Measurements from ENCODE around the gene ENTR1. TPM values are rescaled to one million over a fixed set of nuclear protein-coding genes. Genes with fewer than 3 reads are reported as not detected.

ENTR1 gene
- total and polyA plus RNA-seq, 2 of the 4 experiments (the other 2 are of a cell fraction): 14.5 to 37.3 TPM

GRCh38 chr9:136389396-136389795 is 21.0 kb downstream of the ENTR1 start:
- no peak overlapping the region for H2AFZ ChIP-seq (replicated peaks; ENCODE audit: low read length, poor library complexity)
- no peak overlapping the region for H2BK5ac ChIP-seq (ENCODE audit: low read depth, low read length, poor library complexity, severe bottlenecking)
- H3K4me2 ChIP-seq (ENCODE audit: low read depth, low read length): no peak overlapping the region
- no peaks in the 10 kb centered on the region for H3K4me1 ChIP-seq (ENCODE audit: control insufficient read depth, insufficient read depth, low read length)
- H4K91ac ChIP-seq (ENCODE audit: insufficient read depth, low read depth, low read length): no peak overlapping the region
- ATAC-seq (ENCODE audit: low read depth) (no peak), DNase-seq (no peak)
- no peak overlapping the region for H3K18ac ChIP-seq (ENCODE audit: low read depth, low read length)
- no peak for TF ChIP-seq NFE2L2 (IDR thresholded peaks at IDR 0.05; ENCODE audit: low read depth, low read length)
- no peak for TF ChIP-seq FOS (IDR thresholded peaks at IDR 0.05; ENCODE audit: low read depth, low read length)
- no peak for TF ChIP-seq SMC3 (IDR thresholded peaks at IDR 0.05; ENCODE audit: low read depth, low read length)
- no peak for TF ChIP-seq RCOR1 (IDR thresholded peaks at IDR 0.05; ENCODE audit: insufficient replicate concordance, low read length)
- no peak for TF ChIP-seq CTCF (conservative IDR thresholded peaks at IDR 0.05; ENCODE audit: low read depth, low read length)
- no peak for TF ChIP-seq MXI1 (IDR thresholded peaks at IDR 0.05; ENCODE audit: borderline replicate concordance, low read depth, low read length)
- no peak for TF ChIP-seq CEBPB (IDR thresholded peaks at IDR 0.05; ENCODE audit: low read depth, low read length)
- TF ChIP-seq RFX5 (IDR thresholded peaks at IDR 0.05; ENCODE audit: low read depth, low read length): no peak
- no peak for TF ChIP-seq BHLHE40 (IDR thresholded peaks at IDR 0.05; ENCODE audit: low read depth, low read length)
- no peak for TF ChIP-seq POLR2A (IDR thresholded peaks at IDR 0.05; ENCODE audit: low read depth, low read length)
- no peak for TF ChIP-seq MAFK (IDR thresholded peaks at IDR 0.05; ENCODE audit: low read depth, low read length)
- no peak for TF ChIP-seq MAZ (IDR thresholded peaks at IDR 0.05; ENCODE audit: borderline replicate concordance, low read depth, low read length)
- TF ChIP-seq RAD21 (IDR thresholded peaks at IDR 0.05; ENCODE audit: low read length): no peak
- TF ChIP-seq USF2 (IDR thresholded peaks at IDR 0.05; ENCODE audit: low read depth, low read length): no peak
- TF ChIP-seq CHD1 (IDR thresholded peaks at IDR 0.05; ENCODE audit: low read depth, low read length): no peak
- no peak for TF ChIP-seq ELK1 (IDR thresholded peaks at IDR 0.05; ENCODE audit: borderline replicate concordance, low read depth, low read length)
- H4K5ac ChIP-seq (ENCODE audit: low read depth, low read length): no peak overlapping the region
- in situ Hi-C loops (cut with MboI; ENCODE audit: low sequenced_read_pairs): no loop called here
- H4K20me1 ChIP-seq (ENCODE audit: insufficient read depth, low read length): no peaks in the 10 kb centered on the region
- no peak overlapping the region for H3K14ac ChIP-seq (replicated peaks; ENCODE audit: low read depth, low read length)
- no peak overlapping the region for H2AK5ac ChIP-seq (ENCODE audit: low read depth, low read length)
- H3K4ac ChIP-seq (ENCODE audit: low read depth, low read length): no peak overlapping the region
- H3K79me1 ChIP-seq (ENCODE audit: low read depth in 1 of 2, low read length in 2 of 2): peaks cover 4 to 10% of the 10 kb centered on the region in 2 experiments; a peak in 2 of 4 replicates
- H3K9ac ChIP-seq (ENCODE audit: low read depth, low read length): no peak overlapping the region
- POLR2A ChIA-PET (ENCODE audit: unreplicated experiment): no interaction called here
- CTCF ChIA-PET: no interaction called here
- intact Hi-C loops (cut with micrococcal nuclease): no loop called here
- H3K27me3 ChIP-seq (ENCODE audit: control insufficient read depth, insufficient read depth, low read length): no peaks in the 10 kb centered on the region
- H3K27ac ChIP-seq (ENCODE audit: insufficient read depth, low read length): no peak overlapping the region
- no peak overlapping the region for H3K56ac ChIP-seq (ENCODE audit: extremely low read depth, insufficient read depth, low read length)
- no peak overlapping the region for H2BK15ac ChIP-seq (ENCODE audit: low read depth, low read length)
- dilution Hi-C loops (cut with HindIII; ENCODE audit: low sequenced_read_pairs, unreplicated experiment): no loop called here
- no peak overlapping the region for H2BK120ac ChIP-seq (ENCODE audit: low read depth, low read length)
- H3K9me3 ChIP-seq (ENCODE audit: control insufficient read depth, insufficient read depth, low read length): no peaks in the 10 kb centered on the region
- H4K8ac ChIP-seq (ENCODE audit: low read depth in 2 of 2, low read length in 2 of 2): no peak overlapping the region
- peaks cover 71% of the 10 kb centered on the region for H3K36me3 ChIP-seq (ENCODE audit: control insufficient read depth, insufficient read depth, low read length)
- no peak overlapping the region for H2AK9ac ChIP-seq (replicated peaks; ENCODE audit: low read depth, low read length, poor library complexity)
- no peak overlapping the region for H3K23ac ChIP-seq (ENCODE audit: low read depth, low read length)
- 90% methylated on average over 5 of the region's 14 CpGs; no CpG with 5 or more reads in 1 of the 2 experiments for WGBS, 2 experiments (ENCODE audit: extremely low coverage in 2 of 2, insufficient read length in 1 of 2)
- H3K4me3 ChIP-seq (ENCODE audit: insufficient read depth, low read depth, low read length): no peak overlapping the region
- BruUV-seq (replicated peaks): no TSS peak
- H2BK20ac ChIP-seq (ENCODE audit: low read depth, low read length): no peak overlapping the region
- H3K9me1 ChIP-seq (ENCODE audit: insufficient read depth, low read length): no peaks in the 10 kb centered on the region

Measured in IMR-90 (cell line).